Measurements from ENCODE around the gene STX18.

STX18 gene

GRCh38 chr4:4377191-4377590 is 164.7 kb downstream of the STX18 start:
- no peak overlapping the region for H3K4me3 ChIP-seq (ENCODE audit: low read depth, low read length)
- no peak for DNase-seq (ENCODE audit: low read depth)
- TF ChIP-seq CTCF (IDR thresholded peaks at IDR 0.05; ENCODE audit: control insufficient read depth, extremely low read depth, insufficient read depth) = no peak

- DNase-seq (ENCODE audit: low read depth) = no peak
- H3K4me3 ChIP-seq (ENCODE audit: low read depth, low read length) = no peak overlapping the region
- TF ChIP-seq CTCF (IDR thresholded peaks at IDR 0.05; ENCODE audit: control insufficient read depth, extremely low read depth, insufficient read depth) = no peak
Measured at GRCh38 chr4:4376074-4376473, 165.8 kb downstream of the STX18 start.

GRCh38 chr4:4374388-4375098 is 167.3 kb downstream of the STX18 start:
- TF ChIP-seq CTCF (IDR thresholded peaks at IDR 0.05; ENCODE audit: control insufficient read depth, extremely low read depth, insufficient read depth) = no peak
- DNase-seq (ENCODE audit: low read depth) = no peak
- H3K4me3 ChIP-seq (ENCODE audit: low read depth, low read length) = no peak overlapping the region
